Smooth muscle cell (in vitro differentiated cells): Measurements from ENCODE around the gene DNM3. TPM values are rescaled to one million over a fixed set of nuclear protein-coding genes. Genes with fewer than 3 reads are reported as not detected.

Experiments used
- DNase-seq: peaks from one replicate; lab custom pipeline; 2025; ENCODE audit not compliant: unreplicated experiment; lab: John Stamatoyannopoulos, UW
- H2AFZ ChIP-seq: fragments of 200-600 bp; sonication (generic); 2 replicates; pipeline ENCODE4 v1.6.0; 2016; ENCODE audit warnings: antibody characterized with exemption, low read depth, mild to moderate bottlenecking
- H3F3A ChIP-seq: fragments of 200-600 bp; sonication (generic); 2 replicates; pipeline ENCODE4 v1.6.0; 2017; ENCODE audit warnings: antibody characterized with exemption, low read depth
- H3K27ac ChIP-seq: fragments of 200-600 bp; sonication (generic); 2 replicates; pipeline ENCODE4 v1.5.1; 2016; ENCODE audit warnings: low read depth, mild to moderate bottlenecking
- H3K27me3 ChIP-seq: fragments of 200-600 bp; sonication (generic); 2 replicates; pipeline ENCODE4 v1.6.1; 2016; ENCODE audit warnings: low read depth, mild to moderate bottlenecking
- H3K36me3 ChIP-seq: fragments of 200-600 bp; sonication (generic); 2 replicates; pipeline ENCODE4 v1.5.1; 2016; ENCODE audit warnings: low read depth
- H3K4me1 ChIP-seq: fragments of 200-600 bp; sonication (generic); 2 replicates; pipeline ENCODE4 v1.5.1; 2016; ENCODE audit warnings: low read depth
- H3K4me2 ChIP-seq: fragments of 200-600 bp; sonication (generic); 2 replicates; pipeline ENCODE4 v1.6.0; 2016; ENCODE audit warnings: mild to moderate bottlenecking
- H3K4me3 ChIP-seq: fragments of 200-600 bp; sonication (generic); 2 replicates; pipeline ENCODE4 v1.5.1; 2016; ENCODE audit warnings: mild to moderate bottlenecking
- H3K79me2 ChIP-seq: fragments of 200-600 bp; sonication (generic); 2 replicates; pipeline ENCODE4 v1.6.0; 2016; ENCODE audit warnings: low read depth, mild to moderate bottlenecking
- H3K9ac ChIP-seq: fragments of 200-600 bp; sonication (generic); 2 replicates; pipeline ENCODE4 v1.6.0; 2016; ENCODE audit warnings: low read depth
- H3K9me3 ChIP-seq: fragments of 200-600 bp; sonication (generic); replicated peaks from 2 replicates; pipeline ENCODE4 v1.5.1; 2016; ENCODE audit warnings: low read depth
- H4K20me1 ChIP-seq: fragments of 200-600 bp; sonication (generic); 2 replicates; pipeline ENCODE4 v1.6.0; 2016; ENCODE audit warnings: low read depth
- WGBS: methylation state at CpG from one replicate; pipeline ENCODE4 v1.1.7; 2016; ENCODE audit warnings: low lambda C conversion rate; 5-methylcytosine and 5-hydroxymethylcytosine counted together
- polyA plus RNA-seq: library from polyadenylated mRNA; unstranded; fragments of >200 nt; fragmentation: Nextera tagmentation; extraction: Ambion mirVana; gene quantifications from 2 replicates; pipeline ENCODE4 v1.2.1, GENCODE V29; 2016
- total RNA-seq: library from RNA; depleted of rRNA; stranded (reverse); fragments of >200 nt; gene quantifications from 2 replicates; pipeline ENCODE4 v1.2.3, GENCODE V29; 2014
- TF ChIP-seq, protein P1 (sequence below): fragments of 200-600 bp; sonication (generic); IDR thresholded peaks from 2 replicates; pipeline ENCODE4 v1.5.1; 2017; ENCODE audit warnings: borderline replicate concordance, mild to moderate bottlenecking, antibody characterized with exemption; ENCODE audit not compliant: insufficient read depth, poor library complexity, severe bottlenecking

DNM3 gene
- total and polyA plus RNA-seq, 2 experiments from 2014 or later = 1.7 to 3.0 TPM

DNA sequence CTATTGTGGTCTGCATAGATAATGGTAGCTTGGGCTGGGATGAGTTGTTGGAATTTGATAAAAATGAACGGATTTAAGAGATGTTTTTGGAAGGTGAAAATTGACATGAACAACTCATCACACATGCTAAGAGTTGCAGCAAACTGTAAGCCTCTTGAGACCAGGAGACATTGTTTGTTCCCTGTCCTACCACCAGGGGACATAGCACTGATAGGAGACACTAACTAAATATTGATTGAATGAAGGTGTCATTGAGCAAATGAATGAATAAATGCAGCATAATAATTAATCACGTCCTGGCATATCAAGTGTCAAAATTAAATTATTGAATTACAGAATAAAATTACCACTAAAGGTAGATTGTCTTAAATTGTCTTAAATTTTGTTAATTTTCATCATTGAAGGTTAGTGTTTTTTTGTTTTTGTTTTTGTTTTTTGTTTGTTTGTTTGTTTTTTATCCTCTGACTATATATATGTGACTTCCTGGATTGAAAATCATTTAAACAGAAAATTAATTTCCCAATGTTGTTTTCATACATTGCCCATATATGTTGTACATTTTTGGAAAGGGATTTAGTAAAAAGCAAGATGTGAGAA lies 293.9 kb downstream of the DNM3 start:
- Histone ChIP-seq H3K4me3 (no peak overlapping the region), H4K20me1 (peaks cover 36% of the 10 kb centered on the region), H3K9ac (no peak overlapping the region), H3K4me1 (peaks cover 8% of the 10 kb centered on the region), H3K27me3 (no peaks in the 10 kb centered on the region), H3K4me2 (peak overlapping the region; percentile 72), H3K79me2 (peaks cover 9% of the 10 kb centered on the region), H3K27ac (peak overlapping the region; percentile 98), H3K36me3 (peaks cover 3% of the 10 kb centered on the region), H3F3A (peaks cover 39% of the 10 kb centered on the region), H3K9me3 (no peaks in the 10 kb centered on the region), H2AFZ (no peak overlapping the region)
- no peak for DNase-seq
- WGBS = 37% methylated on average over 2 of the region's 2 CpGs
- TF ChIP-seq, protein P1, sequence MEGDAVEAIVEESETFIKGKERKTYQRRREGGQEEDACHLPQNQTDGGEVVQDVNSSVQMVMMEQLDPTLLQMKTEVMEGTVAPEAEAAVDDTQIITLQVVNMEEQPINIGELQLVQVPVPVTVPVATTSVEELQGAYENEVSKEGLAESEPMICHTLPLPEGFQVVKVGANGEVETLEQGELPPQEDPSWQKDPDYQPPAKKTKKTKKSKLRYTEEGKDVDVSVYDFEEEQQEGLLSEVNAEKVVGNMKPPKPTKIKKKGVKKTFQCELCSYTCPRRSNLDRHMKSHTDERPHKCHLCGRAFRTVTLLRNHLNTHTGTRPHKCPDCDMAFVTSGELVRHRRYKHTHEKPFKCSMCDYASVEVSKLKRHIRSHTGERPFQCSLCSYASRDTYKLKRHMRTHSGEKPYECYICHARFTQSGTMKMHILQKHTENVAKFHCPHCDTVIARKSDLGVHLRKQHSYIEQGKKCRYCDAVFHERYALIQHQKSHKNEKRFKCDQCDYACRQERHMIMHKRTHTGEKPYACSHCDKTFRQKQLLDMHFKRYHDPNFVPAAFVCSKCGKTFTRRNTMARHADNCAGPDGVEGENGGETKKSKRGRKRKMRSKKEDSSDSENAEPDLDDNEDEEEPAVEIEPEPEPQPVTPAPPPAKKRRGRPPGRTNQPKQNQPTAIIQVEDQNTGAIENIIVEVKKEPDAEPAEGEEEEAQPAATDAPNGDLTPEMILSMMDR = peak; percentile 31

GRCh38 chr1:172135978-172136610 lies 294.8 kb downstream of the DNM3 start:
- Histone ChIP-seq H3K27ac (peak overlapping the region; percentile 98), H3K79me2 (peaks cover 18% of the 10 kb centered on the region), H3K27me3 (no peaks in the 10 kb centered on the region), H3F3A (peaks cover 48% of the 10 kb centered on the region), H4K20me1 (peaks cover 45% of the 10 kb centered on the region), H2AFZ (no peak overlapping the region), H3K36me3 (peaks cover 5% of the 10 kb centered on the region), H3K9ac (no peak overlapping the region), H3K9me3 (no peaks in the 10 kb centered on the region), H3K4me1 (peaks cover 17% of the 10 kb centered on the region), H3K4me3 (peak overlapping the region; percentile 10), H3K4me2 (peak overlapping the region; percentile 72)
- TF ChIP-seq, protein P1 = no peak
- no peak for DNase-seq
- WGBS = 27% methylated on average over 4 of the region's 4 CpGs

DNA sequence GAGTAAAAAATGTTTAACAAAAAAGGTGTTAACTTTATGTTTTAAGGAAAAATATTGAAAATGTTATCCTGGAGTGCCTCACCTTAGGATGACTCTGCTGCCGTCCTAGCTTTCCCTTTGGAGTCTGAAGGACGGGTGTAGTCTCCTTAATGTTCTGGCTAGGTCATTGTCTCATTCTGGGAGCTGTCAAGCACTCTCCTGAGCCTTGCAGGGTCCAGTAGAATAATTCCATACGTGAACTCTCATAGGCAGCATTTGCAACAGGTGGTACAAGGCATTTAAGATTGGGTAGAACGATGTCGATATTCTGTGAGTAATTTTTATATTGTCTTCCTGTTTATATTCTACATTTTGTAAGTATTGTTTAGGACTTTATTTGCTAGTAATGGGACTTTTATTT lies 295.6 kb downstream of the DNM3 start:
- peak overlapping the region; percentile 98 for H3K27ac ChIP-seq

More for the DNA sequence above, 295.6 kb downstream of the DNM3 start:
- DNase-seq = no peak
- 49% methylated on average over 5 of the region's 5 CpGs for WGBS
- H3F3A ChIP-seq = peaks cover 53% of the 10 kb centered on the region
- no peaks in the 10 kb centered on the region for H3K9me3 ChIP-seq
- H3K4me2 ChIP-seq = peak overlapping the region; percentile 72
- peak overlapping the region; percentile 10 for H3K4me3 ChIP-seq
- peaks cover 21% of the 10 kb centered on the region for H3K4me1 ChIP-seq
- TF ChIP-seq, protein P1 = no peak
- no peak overlapping the region for H2AFZ ChIP-seq
- H3K27me3 ChIP-seq = no peaks in the 10 kb centered on the region
- peaks cover 53% of the 10 kb centered on the region for H4K20me1 ChIP-seq
- H3K9ac ChIP-seq = no peak overlapping the region
- peaks cover 26% of the 10 kb centered on the region for H3K79me2 ChIP-seq
- H3K36me3 ChIP-seq = peaks cover 5% of the 10 kb centered on the region
